ENCODE measurements around the gene MYO1A. TPM values are rescaled to one million over a fixed set of nuclear protein-coding genes. Genes with fewer than 3 reads are reported as not detected.

Gene MYO1A
- total RNA-seq, 1 donor from 2014 or later = not detected

DNA sequence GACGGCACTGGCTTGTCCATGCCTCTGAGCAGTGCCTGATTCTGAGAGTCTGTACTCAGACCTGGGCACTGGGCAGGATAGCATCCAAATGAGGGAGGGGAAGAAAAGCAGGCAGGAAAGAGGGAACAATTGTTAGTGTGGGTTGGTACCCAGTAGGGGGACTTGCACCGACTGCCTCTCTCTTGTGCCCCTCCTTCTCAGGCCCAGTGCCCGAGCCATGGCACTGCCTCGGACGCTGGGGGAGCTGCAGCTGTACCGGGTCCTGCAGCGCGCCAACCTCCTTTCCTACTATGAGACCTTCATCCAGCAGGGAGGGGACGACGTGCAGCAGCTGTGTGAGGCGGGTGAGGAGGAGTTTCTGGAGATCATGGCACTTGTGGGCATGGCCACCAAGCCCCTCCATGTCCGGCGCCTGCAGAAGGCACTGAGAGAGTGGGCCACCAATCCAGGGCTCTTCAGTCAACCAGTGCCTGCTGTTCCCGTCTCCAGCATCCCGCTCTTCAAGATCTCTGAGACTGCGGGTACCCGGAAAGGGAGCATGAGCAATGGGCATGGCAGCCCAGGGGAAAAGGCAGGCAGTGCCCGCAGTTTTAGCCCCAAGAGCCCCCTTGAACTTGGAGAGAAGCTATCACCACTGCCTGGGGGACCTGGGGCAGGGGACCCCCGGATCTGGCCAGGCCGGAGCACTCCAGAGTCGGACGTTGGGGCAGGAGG is 41.2 kb upstream of the MYO1A start:
- DNase-seq (ENCODE audit: low read depth) = no peak
- peak overlapping the region; percentile 93 for H3K4me3 ChIP-seq (ENCODE audit: low read depth, low read length)
- TF ChIP-seq, protein P1, sequence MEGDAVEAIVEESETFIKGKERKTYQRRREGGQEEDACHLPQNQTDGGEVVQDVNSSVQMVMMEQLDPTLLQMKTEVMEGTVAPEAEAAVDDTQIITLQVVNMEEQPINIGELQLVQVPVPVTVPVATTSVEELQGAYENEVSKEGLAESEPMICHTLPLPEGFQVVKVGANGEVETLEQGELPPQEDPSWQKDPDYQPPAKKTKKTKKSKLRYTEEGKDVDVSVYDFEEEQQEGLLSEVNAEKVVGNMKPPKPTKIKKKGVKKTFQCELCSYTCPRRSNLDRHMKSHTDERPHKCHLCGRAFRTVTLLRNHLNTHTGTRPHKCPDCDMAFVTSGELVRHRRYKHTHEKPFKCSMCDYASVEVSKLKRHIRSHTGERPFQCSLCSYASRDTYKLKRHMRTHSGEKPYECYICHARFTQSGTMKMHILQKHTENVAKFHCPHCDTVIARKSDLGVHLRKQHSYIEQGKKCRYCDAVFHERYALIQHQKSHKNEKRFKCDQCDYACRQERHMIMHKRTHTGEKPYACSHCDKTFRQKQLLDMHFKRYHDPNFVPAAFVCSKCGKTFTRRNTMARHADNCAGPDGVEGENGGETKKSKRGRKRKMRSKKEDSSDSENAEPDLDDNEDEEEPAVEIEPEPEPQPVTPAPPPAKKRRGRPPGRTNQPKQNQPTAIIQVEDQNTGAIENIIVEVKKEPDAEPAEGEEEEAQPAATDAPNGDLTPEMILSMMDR (conservative IDR thresholded peaks at IDR 0.05; ENCODE audit: low read depth, low read length) = no peak

DNA sequence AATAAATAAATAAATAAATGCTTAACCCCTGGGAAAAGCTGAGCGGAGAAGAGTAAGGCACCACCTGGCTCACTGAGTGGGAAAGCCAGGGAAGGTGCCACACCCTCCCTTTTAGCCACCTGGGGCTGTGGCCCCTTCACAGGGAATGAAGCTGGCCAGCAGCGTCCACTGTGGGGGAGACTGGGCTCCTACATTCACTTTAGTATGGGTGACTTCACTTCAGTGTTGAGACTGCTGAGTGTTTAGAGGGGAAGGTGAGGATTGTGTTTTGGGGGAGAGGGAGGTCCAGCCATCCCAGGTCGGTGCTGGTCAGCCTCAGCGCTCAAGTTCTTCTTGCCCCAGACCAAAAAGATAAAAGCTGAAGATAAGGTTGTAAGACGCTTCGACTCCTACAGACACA is 40.6 kb upstream of the MYO1A start:
- DNase-seq (ENCODE audit: low read depth) = no peak
- peak overlapping the region; percentile 93 for H3K4me3 ChIP-seq (ENCODE audit: low read depth, low read length)
- TF ChIP-seq, protein P1 (conservative IDR thresholded peaks at IDR 0.05; ENCODE audit: low read depth, low read length) = no peak

DNA sequence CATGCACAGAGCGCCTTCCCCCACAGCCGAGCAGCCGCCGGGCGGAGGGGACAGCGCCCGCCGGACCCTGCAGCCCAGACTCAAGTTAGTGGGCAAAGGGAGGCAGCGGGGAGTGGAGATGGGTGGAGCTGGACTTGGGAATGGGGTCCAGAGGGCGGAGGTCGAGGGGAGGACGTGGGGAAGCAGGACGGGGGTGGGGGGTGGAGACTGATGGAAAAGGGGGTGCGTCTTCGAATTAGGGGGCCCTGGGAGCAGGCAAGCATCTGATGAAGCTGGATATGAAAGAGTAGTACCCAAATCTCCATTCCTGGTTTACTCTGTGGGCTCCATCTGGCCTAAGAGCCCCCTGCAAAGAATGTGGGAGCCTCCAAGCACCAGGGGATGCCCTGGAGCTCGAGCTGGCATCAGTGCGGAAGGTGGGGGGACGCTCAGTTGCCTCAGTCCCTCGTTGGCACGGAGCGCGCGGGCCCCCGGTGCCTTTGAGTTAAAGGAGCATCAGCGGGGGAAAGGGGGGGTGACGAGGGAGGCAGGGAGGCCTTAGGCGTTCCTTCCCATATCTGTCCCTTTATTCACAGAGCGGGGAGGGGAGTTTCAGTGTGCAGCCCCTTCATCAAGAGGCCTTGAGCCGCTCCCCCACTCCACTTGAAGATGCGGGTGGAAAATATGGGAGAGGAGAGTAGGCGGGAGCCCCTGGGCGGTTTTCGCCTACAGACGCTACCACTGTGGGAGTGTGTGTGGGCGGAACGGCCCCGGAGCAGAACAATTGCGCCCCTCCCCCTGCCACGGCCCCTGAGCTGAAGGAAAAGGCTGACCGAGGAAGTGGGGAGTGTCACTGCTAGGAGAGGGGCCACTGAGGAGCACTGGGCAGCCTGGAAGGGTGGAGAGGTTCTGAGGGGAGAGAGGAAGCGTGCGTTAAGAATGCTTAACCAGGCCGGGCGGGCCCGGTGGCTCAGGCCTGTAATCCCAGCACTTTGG is 39.6 kb upstream of the MYO1A start:
- DNase-seq (ENCODE audit: low read depth) = no peak
- TF ChIP-seq, protein P1 (conservative IDR thresholded peaks at IDR 0.05; ENCODE audit: low read depth, low read length) = no peak
- H3K4me3 ChIP-seq (ENCODE audit: low read depth, low read length) = peak overlapping the region; percentile 93

DNA sequence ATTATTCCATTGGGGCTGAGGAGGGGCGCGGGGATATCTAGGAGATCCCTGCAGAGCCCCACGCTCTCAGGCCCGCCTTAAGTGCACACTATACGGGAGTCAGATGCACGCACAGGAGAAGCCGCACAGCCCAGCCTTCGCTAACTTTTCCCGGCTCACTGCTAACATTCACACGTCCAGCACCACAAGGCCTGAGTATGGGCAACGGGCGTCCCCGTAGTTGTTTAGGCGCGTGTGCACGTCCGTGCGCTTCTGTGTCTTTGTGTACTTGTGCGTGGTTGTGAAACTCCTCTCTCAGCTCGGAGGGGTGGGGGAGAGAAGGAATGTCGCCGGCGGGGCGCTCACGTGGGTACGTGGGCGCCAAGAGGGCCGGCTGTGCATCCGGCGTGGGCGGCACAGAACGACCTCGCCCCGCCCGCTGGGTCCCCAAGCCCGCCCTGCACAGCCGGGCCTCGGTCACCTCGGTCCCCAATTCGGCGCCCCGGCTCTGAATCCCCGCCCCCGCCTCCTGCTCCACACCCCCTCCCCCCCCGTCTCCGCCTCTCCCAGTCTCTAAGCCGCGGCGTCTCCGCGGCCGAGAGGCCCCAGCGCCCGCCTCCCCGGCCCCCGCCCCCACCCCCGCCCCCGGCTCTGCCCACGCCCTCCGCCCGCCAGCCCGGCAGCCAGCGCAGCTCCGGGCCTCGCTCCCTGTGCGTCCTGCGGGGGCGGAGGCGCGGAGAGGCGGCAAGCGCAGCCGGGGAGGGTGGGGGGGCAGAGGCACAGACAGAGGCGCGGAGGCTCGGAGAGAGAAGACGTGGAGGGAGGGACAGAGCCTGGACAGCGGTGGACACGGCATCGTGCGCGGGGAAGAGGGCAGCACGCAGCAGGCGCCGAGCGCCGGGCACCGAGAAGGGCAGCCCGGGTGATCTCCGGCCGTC is 38.7 kb upstream of the MYO1A start, which contains the start of gene NAB2:
Gene NAB2, plus strand, starts transcription at position 761 of the 917 bp plus-strand sequence. CDS start 158 bp downstream, outside the sequence.
- peak; percentile 70 for DNase-seq (ENCODE audit: low read depth)
- TF ChIP-seq, protein P1 (conservative IDR thresholded peaks at IDR 0.05; ENCODE audit: low read depth, low read length) = no peak
- peak within 1 kb of the TSS; percentile 93 for H3K4me3 ChIP-seq (ENCODE audit: low read depth, low read length)

DNA sequence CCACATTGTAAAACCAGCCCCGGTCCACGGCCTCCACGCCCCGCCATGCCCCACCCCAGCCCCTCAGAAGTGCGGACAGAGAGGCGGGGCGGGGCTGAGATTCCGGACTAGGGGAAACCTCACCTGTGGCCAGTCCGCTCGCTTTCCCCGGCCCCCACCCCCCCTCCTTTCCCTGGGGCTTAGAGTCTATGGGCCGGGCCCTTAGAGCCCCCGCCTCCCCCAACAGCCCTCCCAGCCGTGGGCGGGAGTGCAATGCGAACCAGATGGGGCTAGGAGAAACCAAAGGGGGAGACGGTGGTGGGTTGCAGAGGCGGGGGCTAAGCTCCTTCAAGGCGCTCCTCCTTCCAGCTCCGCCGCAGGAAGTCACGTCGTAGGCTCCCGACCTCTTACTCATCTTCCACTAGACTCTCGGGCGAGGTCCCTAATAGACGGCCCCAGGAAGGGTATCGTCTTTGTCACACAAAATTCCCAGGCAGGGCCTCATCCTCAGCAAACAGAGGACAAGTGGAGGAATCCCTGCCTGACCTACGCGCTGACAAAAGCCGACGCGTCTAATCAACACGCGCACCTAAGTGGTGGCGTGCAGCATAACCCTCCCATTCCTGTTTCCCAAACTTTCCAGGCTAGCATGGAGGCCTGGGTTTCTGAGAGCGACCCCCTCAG is 37.9 kb upstream of the MYO1A start:
- TF ChIP-seq, protein P1 (conservative IDR thresholded peaks at IDR 0.05; ENCODE audit: low read depth, low read length) = no peak
- H3K4me3 ChIP-seq (ENCODE audit: low read depth, low read length) = peak overlapping the region; percentile 93
- DNase-seq (ENCODE audit: low read depth) = no peak

All from epithelial cell of proximal tubule (primary cell).